OCI-LY3 (cell line): ENCODE measurements around the gene LCOR.

ENCODE experiments used
- CTCF ChIP-seq: fragments of 200-600, 300-600 bp; sonication (generic); IDR thresholded peaks from 2 replicates; pipeline ENCODE4 v1.5.1; 2014; ENCODE audit warnings: antibody characterized with exemption, low read length, low read depth
- EZH2phosphoT487 ChIP-seq: fragments of 200-600 bp; shearing (Covaris generic); IDR thresholded peaks from 2 replicates; pipeline ENCODE4 v1.6.1; 2018; ENCODE audit warnings: antibody characterized with exemption, mixed run types, low read depth

- TF ChIP-seq CTCF (no peak), EZH2phosphoT487 (no peak)
Observed at GRCh38 chr10:96975136-96975535, 143.0 kb downstream of the LCOR start.
